ENCODE measurements around the gene NRDC. TPM values are rescaled to one million over a fixed set of nuclear protein-coding genes. Genes with fewer than 3 reads are reported as not detected.

NRDC gene
- total and polyA plus RNA-seq, 7 donors = 132 to 385 (median 268) TPM

- TF ChIP-seq CTCF (IDR thresholded peaks at IDR 0.05) = no peak
- H3K4me3 ChIP-seq = no peak overlapping the region
- WGBS, 3 donors = 64 to 98% (median 97%) methylated on average over 2 of the region's 2 CpGs
- no peak for DNase-seq
- H3K27me3 ChIP-seq (ENCODE audit: insufficient read depth in 3 of 3, low read length in 2 of 3) = no peaks in the 10 kb centered on the region
- H3K4me1 ChIP-seq = no peaks in the 10 kb centered on the region
- H3K36me3 ChIP-seq (ENCODE audit: insufficient read depth in 1 of 2, low read depth in 1 of 2) = peaks cover 4 to 65% of the 10 kb centered on the region in 2 donors
- peaks cover 3% of the 10 kb centered on the region for H3K9me3 ChIP-seq
- no peak overlapping the region for H3K27ac ChIP-seq
- intact Hi-C loops (cut with DNase I) = no loop called here
- ATAC-seq = no peak
Observed at GRCh38 chr1:51756290-51756689, 122.2 kb downstream of the NRDC start.

GRCh38 chr1:51755437-51755836, 123.1 kb downstream of the NRDC start:
- H3K36me3 ChIP-seq (ENCODE audit: insufficient read depth in 1 of 2, low read depth in 1 of 2) = peaks cover 4 to 67% of the 10 kb centered on the region in 2 donors
- TF ChIP-seq CTCF (IDR thresholded peaks at IDR 0.05) = no peak
- intact Hi-C loops (cut with DNase I) = no loop called here
- WGBS, 3 donors = 65 to 96% (median 69%) methylated on average over 7 of the region's 7 CpGs
- DNase-seq = no peak
- H3K9me3 ChIP-seq = peaks cover 3% of the 10 kb centered on the region
- H3K27me3 ChIP-seq (ENCODE audit: insufficient read depth in 3 of 3, low read length in 2 of 3) = no peaks in the 10 kb centered on the region
- H3K27ac ChIP-seq = no peak overlapping the region
- H3K4me1 ChIP-seq = no peaks in the 10 kb centered on the region
- ATAC-seq = peak in 3 of 4 donors; percentile 50 to 67 (median 64)
- H3K4me3 ChIP-seq = no peak overlapping the region

GRCh38 chr1:51754666-51755065, 123.9 kb downstream of the NRDC start:
- Histone ChIP-seq H3K4me3 (no peak overlapping the region), H3K9me3 (peaks cover 3% of the 10 kb centered on the region), H3K4me1 (no peaks in the 10 kb centered on the region), H3K27ac (no peak overlapping the region), H3K36me3 (ENCODE audit: insufficient read depth in 1 of 2, low read depth in 1 of 2) (peaks cover 4 to 68% of the 10 kb centered on the region in 2 donors), H3K27me3 (ENCODE audit: insufficient read depth in 3 of 3, low read length in 2 of 3) (no peaks in the 10 kb centered on the region)
- DNase-seq = no peak
- TF ChIP-seq CTCF (IDR thresholded peaks at IDR 0.05) = no peak
- intact Hi-C loops (cut with DNase I) = no loop called here
- ATAC-seq = no peak
- WGBS, 3 donors = 81 to 98% (median 81%) methylated on average over 3 of the region's 3 CpGs

- DNase-seq (no peak), ATAC-seq (no peak)
- H3K36me3 ChIP-seq (ENCODE audit: insufficient read depth in 1 of 2, low read depth in 1 of 2) = peaks cover 4 to 75% of the 10 kb centered on the region in 2 donors
- H3K4me1 ChIP-seq = no peaks in the 10 kb centered on the region
- H3K27ac ChIP-seq = no peak overlapping the region
- H3K27me3 ChIP-seq (ENCODE audit: insufficient read depth in 3 of 3, low read length in 2 of 3) = no peaks in the 10 kb centered on the region
- peaks cover 3% of the 10 kb centered on the region for H3K9me3 ChIP-seq
- no peak overlapping the region for H3K4me3 ChIP-seq
- TF ChIP-seq CTCF (IDR thresholded peaks at IDR 0.05) = no peak
- intact Hi-C loops (cut with DNase I) = no loop called here
Observed at GRCh38 chr1:51753969-51754368, 124.6 kb downstream of the NRDC start.
